Measurements from ENCODE around the gene NOC3L.

- TF ChIP-seq CTCF (conservative IDR thresholded peaks at IDR 0.05; ENCODE audit: low read length) = no peak
- TF ChIP-seq EZH2phosphoT487 (IDR thresholded peaks at IDR 0.05; ENCODE audit: borderline replicate concordance, low read depth, low read length) = no peak
Observed at GRCh38 chr10:94358480-94358879, 4.3 kb downstream of the NOC3L start.
